ENCODE results near the gene ZNF709.
"Not testable (repeated sequence)": the region's sequence is repeated elsewhere in the genome, so short reads cannot be mapped to it uniquely, and the experiment has no call there.

The ZNF709 gene

DNA sequence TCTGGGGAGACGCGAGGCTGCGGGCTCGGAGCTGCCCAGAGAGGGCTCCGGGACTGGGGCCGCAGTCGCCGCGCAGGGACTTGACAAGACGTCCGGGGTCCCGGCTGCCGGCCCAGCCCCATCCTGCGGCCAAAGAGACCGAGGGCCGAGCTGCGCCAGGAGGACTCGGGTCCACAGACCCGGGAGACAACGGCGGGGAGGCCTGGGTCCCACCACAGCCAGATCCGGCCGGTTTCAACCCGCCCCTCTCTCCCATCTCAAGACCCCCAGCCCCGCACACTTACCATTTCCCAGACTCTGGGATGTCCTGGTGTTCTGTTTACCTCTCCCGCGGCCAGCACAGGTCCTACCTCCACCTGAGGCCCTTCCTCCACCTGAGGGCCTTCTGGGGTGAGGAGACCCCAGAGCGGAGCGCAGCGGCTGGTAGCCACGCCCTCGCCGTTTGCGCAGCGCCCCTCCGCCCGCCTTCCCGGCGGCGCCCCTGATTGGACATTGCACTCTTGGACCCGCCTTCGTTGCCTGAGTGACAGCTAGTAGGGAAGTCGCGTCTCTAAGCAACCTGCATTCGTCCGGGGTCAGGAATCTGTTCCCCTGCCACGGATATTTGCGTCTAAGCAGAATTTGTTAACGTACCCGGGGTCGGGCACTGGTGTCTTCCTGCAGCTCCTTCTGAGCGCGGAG is at the start of gene ZNF709:
ZNF709 (minus strand) TSS at position 446 of the 681 bp plus-strand sequence; CDS start at position 287, 159 bp downstream.
- DNase-seq (ENCODE audit: low read depth), result peak; percentile 75

GRCh38 chr19:12527034-12527836 is 42.6 kb upstream of the ZNF709 start:
- no peak for DNase-seq (ENCODE audit: low read depth)

GRCh38 chr19:12526542-12526941 is 41.9 kb upstream of the ZNF709 start:
- no peak for DNase-seq (ENCODE audit: low read depth)

DNA sequence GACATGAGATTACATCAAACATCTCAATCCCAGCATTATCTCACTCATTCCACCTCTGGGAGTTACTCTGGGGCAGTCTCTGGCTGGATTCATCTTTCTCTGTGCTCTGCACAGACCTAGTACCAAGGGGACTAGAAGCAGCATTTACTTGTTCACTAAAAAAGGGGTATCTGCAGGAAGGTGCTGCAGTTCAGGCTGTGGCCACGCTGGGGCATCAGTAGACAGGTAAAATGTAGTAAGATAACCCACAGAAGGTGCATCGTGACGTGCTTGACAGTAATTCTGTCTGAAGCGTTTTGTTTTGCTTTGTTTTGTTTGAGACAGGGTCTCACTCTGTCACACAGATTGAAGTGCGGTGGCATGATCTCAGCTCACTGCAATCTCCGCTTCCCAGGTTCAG is 37.4 kb upstream of the ZNF709 start:
- DNase-seq (ENCODE audit: low read depth), result no peak

DNA sequence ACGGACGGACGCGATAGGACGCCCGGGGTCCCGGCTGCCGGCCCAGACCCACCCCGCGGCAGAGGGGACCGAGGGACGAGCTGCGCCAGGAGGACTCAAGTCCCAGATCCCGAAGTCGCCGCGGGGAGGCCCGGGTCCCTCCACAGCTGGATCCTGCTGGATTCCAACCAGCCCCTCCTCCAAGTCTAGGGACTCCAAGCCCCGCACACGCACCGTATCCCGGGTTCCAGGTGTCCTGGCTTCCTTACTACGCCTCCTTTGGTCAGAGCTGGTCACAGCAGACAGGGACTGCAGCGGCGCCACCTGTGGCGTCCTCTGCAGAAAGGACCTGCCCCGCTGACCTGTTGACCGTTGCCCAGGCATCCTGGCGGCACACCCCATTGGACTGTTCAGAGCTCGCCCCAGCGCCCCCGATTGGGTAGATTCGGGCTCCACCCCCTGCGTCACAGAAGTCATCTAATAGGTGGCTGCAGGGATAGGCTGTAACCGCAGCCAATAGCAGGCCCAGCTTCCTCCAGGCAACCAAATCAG is 29.0 kb upstream of the ZNF709 start:
- no peak for DNase-seq (ENCODE audit: low read depth)

DNA sequence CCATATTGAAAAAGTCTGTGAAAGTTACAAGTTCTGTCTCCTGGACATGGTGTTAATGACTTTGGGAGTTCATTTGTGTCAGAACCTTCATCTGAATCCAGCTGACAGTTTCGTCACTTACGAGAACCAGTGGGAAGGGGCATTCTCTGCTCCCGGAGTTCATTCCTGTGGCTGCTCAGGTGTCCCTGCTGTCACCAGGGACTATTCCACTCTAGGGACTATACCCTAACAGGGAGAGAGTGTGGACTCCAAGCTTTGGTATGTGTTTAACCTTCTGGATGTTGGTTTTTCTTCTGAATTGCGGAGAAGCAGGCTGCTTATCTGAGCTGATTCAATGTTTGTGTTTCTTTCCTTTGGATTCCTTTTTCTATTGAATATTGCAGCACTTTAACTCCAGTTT is 12.4 kb upstream of the ZNF709 start:
- DNase-seq (ENCODE audit: low read depth), result no peak

DNA sequence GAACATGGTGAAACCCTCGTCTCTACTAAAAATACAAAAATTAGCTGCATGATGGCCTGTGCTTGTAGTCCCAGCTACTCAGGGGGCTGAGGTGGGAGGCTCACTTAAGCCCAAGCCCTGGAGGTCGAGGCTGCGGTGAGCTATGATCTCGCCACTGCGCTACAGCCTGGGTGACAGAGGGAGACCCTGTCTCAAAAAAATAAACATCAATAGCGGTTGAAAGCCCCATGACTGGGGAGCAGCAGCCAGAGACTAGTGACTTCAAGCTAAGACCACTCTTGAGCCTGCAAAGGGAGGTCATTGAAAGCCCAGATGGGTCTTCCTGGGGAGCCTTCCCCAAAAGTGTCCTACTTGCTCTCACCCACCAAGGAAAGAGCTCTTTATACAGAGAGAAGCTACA is 11.9 kb upstream of the ZNF709 start:
- no peak for DNase-seq (ENCODE audit: low read depth)

DNA sequence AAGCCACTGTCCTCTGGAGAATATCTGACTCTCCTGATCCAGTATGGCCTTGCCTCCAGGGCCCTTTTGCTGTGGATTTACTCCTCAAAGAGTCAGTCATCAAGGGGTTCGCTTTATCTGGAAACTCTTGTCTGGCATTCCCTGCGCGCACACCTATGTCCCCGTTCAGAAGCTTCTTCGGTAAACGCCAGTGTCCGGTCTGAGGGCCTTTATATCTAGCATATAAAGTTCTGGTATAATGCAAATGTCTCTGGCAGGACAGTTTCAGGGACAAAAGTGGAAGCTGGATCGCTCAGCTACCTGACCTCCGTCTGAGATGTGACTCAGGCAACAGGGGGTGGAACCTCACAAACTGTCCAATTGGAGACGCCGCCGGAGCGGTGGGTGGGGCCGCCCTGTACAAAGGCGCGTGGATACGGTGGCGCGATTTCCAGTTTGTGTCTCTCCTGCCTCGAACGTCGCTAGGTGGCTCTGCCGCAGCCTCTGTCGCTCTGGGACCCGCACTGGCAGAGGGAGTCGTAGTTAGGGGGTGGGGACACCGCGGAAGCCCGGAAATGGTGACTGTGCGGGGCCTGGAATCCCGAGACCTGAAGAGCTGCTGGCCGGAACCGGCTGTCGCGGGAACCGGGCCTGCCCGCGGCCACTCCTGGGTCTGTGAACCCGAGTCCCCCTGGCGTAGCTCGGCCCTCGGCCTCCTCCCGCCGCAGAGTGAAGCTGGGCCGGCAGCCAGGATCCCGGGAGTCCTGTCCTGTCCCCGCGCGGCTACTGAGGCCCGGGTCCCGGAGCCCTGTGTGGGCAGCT is 10.6 kb upstream of the ZNF709 start:
- peak; percentile 70 for DNase-seq (ENCODE audit: low read depth)

- DNase-seq (ENCODE audit: low read depth), result no peak
These were observed 9.7 kb upstream of the ZNF709 start for GRCh38 chr19:12494260-12494860.

GRCh38 chr19:12486265-12486783 is 1.7 kb upstream of the ZNF709 start:
- DNase-seq (ENCODE audit: low read depth), result not testable (repeated sequence)

DNA sequence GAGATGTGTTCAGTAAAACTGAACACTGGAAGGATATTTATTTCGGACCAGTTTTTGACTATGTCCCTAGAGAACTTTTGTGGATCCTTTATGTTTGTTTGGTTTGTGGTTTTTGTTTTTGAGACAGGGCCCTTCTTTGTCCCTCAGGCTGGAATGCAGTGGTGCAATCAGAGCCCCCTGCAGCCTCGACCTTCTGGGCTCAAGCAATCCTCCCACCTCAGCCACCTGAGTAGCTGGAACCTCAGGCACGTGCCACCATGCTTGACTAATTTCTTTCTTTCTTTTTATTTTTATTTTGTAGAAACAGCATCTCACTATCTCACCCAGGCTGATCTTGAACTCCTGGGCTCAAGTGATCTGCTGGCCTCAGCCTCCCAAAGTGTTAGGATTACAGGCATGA is 955 bp upstream of the ZNF709 start:
- no peak for DNase-seq (ENCODE audit: low read depth)

DNA sequence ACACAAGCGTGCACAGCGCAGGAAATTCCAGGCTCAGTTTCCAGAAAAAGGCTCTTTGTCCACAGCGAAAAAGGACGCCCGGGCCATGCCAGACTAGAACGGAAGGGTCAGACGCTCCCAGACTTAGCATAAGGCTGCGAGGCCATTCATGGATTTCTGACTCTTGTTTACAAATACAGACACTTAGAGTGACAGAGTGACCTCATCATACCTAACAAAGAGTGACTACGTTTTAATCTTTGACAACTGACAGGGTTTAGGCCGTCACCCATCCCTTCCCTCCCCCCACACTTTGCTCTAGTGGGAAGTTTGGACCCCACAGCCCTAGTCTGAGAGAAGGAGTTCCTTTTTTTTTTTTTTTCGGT is 418 bp upstream of the ZNF709 start:
- DNase-seq (ENCODE audit: low read depth), result no peak

DNA sequence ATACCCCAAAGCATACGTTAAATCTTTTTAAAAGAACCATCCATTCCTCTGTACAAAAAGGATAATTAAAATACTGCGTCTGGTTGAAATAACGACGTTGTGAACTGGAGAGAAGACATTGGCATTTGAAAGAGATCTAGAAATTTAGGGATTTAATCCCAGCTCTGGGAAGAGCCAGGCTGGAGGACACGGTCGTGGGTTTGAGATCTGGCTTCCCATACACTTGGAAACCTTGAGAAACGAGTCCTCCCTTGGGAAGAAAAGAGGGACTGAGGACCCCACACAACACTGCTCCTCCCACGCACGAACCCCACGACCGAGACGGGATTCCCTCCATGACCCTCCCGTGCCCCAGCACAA is 625 bp downstream of the ZNF709 start:
- DNase-seq (ENCODE audit: low read depth), result no peak

DNA sequence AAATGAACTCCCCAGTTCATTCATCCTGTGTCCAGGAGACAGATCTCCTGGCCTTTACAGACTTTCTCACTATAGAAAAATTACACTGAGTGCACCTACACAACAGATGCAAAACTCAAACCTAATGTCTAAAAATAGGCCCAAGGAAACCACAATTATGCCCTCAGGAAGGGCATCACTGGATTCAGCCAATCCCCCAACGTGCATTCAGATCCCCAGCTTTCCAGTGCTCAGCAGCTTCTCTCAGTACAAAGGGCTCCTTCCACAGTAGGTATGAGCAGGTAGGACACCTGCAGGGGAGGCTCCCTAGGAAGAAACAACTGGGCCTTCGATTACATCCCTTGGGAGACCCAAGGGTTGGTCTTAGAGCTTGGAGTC is 2.1 kb downstream of the ZNF709 start:
- no peak for DNase-seq (ENCODE audit: low read depth)

DNA sequence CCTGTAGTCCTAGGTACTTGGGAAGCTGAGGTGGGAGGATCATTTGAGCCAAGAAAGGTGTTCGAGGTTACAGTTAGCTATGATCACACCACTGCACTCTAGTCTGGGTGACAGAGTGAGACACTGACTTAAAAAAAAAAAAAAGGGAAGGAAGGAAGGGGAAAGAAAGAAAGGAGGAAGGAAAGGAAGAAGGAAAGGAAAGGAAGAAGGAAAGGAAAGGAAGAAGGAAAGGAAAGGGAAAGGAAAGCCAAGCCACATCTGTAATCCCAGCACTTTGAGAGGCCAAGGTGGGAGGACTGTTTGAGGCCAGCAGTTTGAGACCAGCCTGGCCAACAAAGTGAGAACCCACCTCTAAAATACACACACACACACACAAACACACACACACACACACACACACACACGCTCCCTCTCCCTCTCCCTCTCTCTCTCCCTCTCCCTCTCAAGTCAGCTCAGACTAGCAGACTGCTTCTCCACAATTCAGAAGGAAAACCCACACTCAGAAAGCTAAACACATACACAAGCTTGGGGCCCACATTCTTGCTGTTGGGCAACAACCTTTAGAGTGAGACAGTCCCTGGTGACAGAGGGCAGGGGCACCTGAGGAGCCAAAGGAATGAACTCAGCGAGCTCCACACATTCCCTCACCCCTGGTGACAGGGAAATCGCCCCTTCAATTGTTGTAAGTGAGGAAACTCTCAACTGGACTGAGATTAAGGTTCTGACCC is 2.7 kb downstream of the ZNF709 start:
- no peak for DNase-seq (ENCODE audit: low read depth)

DNA sequence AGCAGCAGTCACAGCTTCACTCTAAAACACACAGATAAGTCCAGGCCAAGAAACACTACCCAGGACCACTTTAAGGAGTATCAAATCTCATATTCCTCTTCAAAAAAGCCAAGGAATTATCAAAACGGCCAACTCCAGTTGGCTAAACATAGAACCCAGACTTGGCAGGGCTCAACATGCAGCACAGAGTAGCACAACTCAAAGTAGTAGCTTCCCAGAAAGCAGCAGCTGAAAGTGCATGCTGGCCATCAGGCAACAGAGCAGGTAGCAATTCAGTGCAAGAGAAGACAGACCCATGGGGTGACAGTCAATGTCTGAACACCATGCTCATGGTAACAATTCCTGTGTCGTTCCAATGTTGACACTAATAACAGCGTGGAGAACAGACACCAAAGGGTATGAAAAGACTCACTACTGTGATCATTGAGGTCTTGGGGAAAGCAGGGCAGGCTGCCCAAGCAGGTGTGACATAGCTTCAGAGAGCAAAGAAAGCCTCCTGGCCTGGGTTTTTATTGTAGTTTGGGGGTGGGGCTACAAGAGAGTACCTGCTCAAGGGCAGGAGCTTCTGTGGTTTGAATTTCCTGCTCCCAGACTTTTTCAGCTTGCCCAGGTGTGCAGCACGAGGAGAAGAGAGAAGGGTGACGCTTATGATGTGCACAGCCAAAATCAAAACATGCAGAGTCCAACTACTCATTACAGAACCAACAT is 6.2 kb downstream of the ZNF709 start:
- no peak for DNase-seq (ENCODE audit: low read depth)

DNA sequence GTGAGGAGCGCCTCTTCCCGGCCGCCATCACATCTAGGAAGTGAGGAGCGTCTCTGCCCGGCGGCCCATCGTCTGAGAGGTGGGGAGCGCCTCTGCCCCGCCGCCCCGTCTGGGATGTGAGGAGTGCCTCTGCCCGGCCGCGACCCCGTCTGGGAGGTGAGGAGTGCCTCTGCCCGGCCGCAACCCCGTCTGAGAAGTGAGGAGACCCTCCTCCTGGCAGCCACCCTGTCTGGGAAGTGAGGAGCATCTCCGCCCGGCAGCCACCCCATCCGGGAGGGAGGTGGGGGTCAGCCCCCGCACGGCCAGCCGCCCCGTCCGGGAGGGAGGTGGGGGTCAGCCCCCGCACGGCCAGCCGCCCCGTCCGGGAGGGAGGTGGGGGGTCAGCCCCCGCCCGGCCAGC is 17.0 kb downstream of the ZNF709 start:
- DNase-seq (ENCODE audit: low read depth), result not testable (repeated sequence)

- DNase-seq (ENCODE audit: low read depth), result no peak
These were observed 19.4 kb downstream of the ZNF709 start for GRCh38 chr19:12465211-12465610.

GRCh38 chr19:12464769-12465168 is 19.8 kb downstream of the ZNF709 start:
- DNase-seq (ENCODE audit: low read depth), result no peak

- not testable (repeated sequence) for DNase-seq (ENCODE audit: low read depth)
These were observed 20.5 kb downstream of the ZNF709 start for GRCh38 chr19:12464139-12464538.

GRCh38 chr19:12453495-12453894 is 31.1 kb downstream of the ZNF709 start:
- no peak for DNase-seq (ENCODE audit: low read depth)
